SK-N-SH (cell line): ENCODE results near the gene SLC22A17.

Experiments
- CTCF ChIP-seq: fragments of 200-600 bp; sonication (generic); IDR thresholded peaks from 2 replicates; pipeline ENCODE4 v1.6.1; 2017; ENCODE audit warnings: antibody characterized with exemption, mild to moderate bottlenecking, moderate library complexity
- IRF3 ChIP-seq: fragments of 150-350 bp; IDR thresholded peaks from 2 replicates; pipeline ENCODE4 v1.6.1; 2016; ENCODE audit warnings: mild to moderate bottlenecking, low read depth, low read length
- RAD21 ChIP-seq: IDR thresholded peaks from 2 replicates; pipeline ENCODE4 v1.6.1; 2012; ENCODE audit warnings: mild to moderate bottlenecking, low read length
- SMC3 ChIP-seq: IDR thresholded peaks from 2 replicates; pipeline ENCODE4 v1.6.1; 2012; ENCODE audit warnings: low read depth, low read length, improper control_type of control experiment

GRCh38 chr14:23327947-23328744 is 24.5 kb downstream of the SLC22A17 start:
- TF ChIP-seq SMC3 (peak; percentile 87), IRF3 (no peak; the same call in 1 of the 2 replicates), RAD21 (peak; percentile 96), CTCF (peak; percentile 93)
